HepG2 (cell line): ENCODE results near the gene ATXN7L2. TPM values are rescaled to one million over a fixed set of nuclear protein-coding genes. Genes with fewer than 3 reads are reported as not detected.

Experiments
- ARNT2 ChIP-seq: sonication (generic); formaldehyde crosslinking; IDR thresholded peaks from 2 replicates; pipeline ENCODE4 v1.8.0; 2022; ENCODE audit warnings: mild to moderate bottlenecking, low read depth, missing genetic modification reagents, moderate library complexity
- CBX2 ChIP-seq, 2 experiments: fragments of 200-600 bp in 1 of 2; sonication (generic); formaldehyde crosslinking in 1 of 2; IDR thresholded peaks; 2 replicates each; pipeline versions ENCODE4 v1.7.0 to v1.8.1; 2018 to 2022; ENCODE audit warnings: low read depth in 2 of 2, low read length in 1 of 2, mild to moderate bottlenecking in 1 of 2, missing genetic modification reagents in 1 of 2
- HNF4G ChIP-seq, 2 experiments: sonication (generic) in 1 of 2; formaldehyde crosslinking in 1 of 2; IDR thresholded peaks; 2 replicates each; pipeline versions ENCODE4 v1.4.0 to v1.6.1; 2011 to 2020; ENCODE audit warnings: borderline replicate concordance in 2 of 2, low read depth in 2 of 2, mild to moderate bottlenecking in 2 of 2, low read length in 1 of 2, missing genetic modification reagents in 1 of 2, moderate library complexity in 1 of 2
- HNRNPLL ChIP-seq: fragments of 200-400 bp; formaldehyde crosslinking; IDR thresholded peaks from 2 replicates; pipeline ENCODE4 v1.6.1; 2017; ENCODE audit warnings: mild to moderate bottlenecking, low read depth, low read length; ENCODE audit not compliant: poor library complexity, severe bottlenecking
- HOXA5 ChIP-seq: sonication (generic); formaldehyde crosslinking; IDR thresholded peaks from 2 replicates; pipeline ENCODE4 v1.4.0; 2020; ENCODE audit warnings: missing genetic modification reagents
- RAD21 ChIP-seq: fragments of 450-650 bp; formaldehyde crosslinking; IDR thresholded peaks from 2 replicates; pipeline ENCODE4 v1.5.0; 2020; ENCODE audit warnings: mild to moderate bottlenecking
- SOX13 ChIP-seq, 3 experiments: fragments of 450-650 bp in 1 of 3; sonication (generic) in 1 of 3; formaldehyde crosslinking in 1 of 3; IDR thresholded peaks in 2 of 3; conservative IDR thresholded peaks in 1 of 3; 2 replicates each; pipeline versions ENCODE4 v1.5.0 to v1.6.1; 2016 to 2020; ENCODE audit warnings: antibody characterized with exemption in 1 of 3, mild to moderate bottlenecking in 1 of 3, missing compliant biosample characterization in 1 of 3, missing genetic modification reagents in 1 of 3, moderate library complexity in 1 of 3
- UBTF ChIP-seq: sonication (generic); formaldehyde crosslinking; IDR thresholded peaks from 2 replicates; pipeline ENCODE4 v1.4.0; 2020; ENCODE audit warnings: mild to moderate bottlenecking, missing genetic modification reagents
- USF2 ChIP-seq, 2 experiments: sonication (generic) in 1 of 2; formaldehyde crosslinking in 1 of 2; IDR thresholded peaks; 2 replicates each; pipeline versions ENCODE4 v1.5.1 to v1.6.1; 2011 to 2020; ENCODE audit warnings: borderline replicate concordance in 1 of 2, low read depth in 1 of 2, low read length in 1 of 2, mild to moderate bottlenecking in 1 of 2, missing genetic modification reagents in 1 of 2, moderate library complexity in 1 of 2
- ZBTB7B ChIP-seq: sonication (generic); formaldehyde crosslinking; IDR thresholded peaks from 2 replicates; pipeline ENCODE4 v1.4.0; 2020; ENCODE audit warnings: missing genetic modification reagents
- ZMYM4 ChIP-seq: sonication (generic); formaldehyde crosslinking; IDR thresholded peaks from 2 replicates; pipeline ENCODE4 v1.8.1; 2023; ENCODE audit warnings: mild to moderate bottlenecking, missing genetic modification reagents
- ZNF329 ChIP-seq: sonication (generic); formaldehyde crosslinking; IDR thresholded peaks from 2 replicates; pipeline ENCODE4 v1.9.0; 2021; ENCODE audit warnings: low read depth, mild to moderate bottlenecking, missing genetic modification reagents
- ZNF746 ChIP-seq: sonication (generic); formaldehyde crosslinking; IDR thresholded peaks from 2 replicates; pipeline ENCODE4 v1.8.0; 2022; ENCODE audit warnings: mild to moderate bottlenecking, missing genetic modification reagents
- ZNF747 ChIP-seq: sonication (generic); formaldehyde crosslinking; IDR thresholded peaks from 2 replicates; pipeline ENCODE4 v1.8.1; 2023; ENCODE audit warnings: missing genetic modification reagents, mild to moderate bottlenecking, borderline replicate concordance
- ZNF773 ChIP-seq: sonication (generic); formaldehyde crosslinking; IDR thresholded peaks from 2 replicates; pipeline ENCODE4 v1.4.0; 2020; ENCODE audit warnings: missing genetic modification reagents, borderline replicate concordance
- ZSCAN29 ChIP-seq: sonication (generic); formaldehyde crosslinking; conservative IDR thresholded peaks from 2 replicates; pipeline ENCODE4 v1.4.0; 2020; ENCODE audit warnings: mild to moderate bottlenecking, missing genetic modification reagents
- polyA plus RNA-seq, 8 experiments: library from polyadenylated mRNA; depleted of rRNA in 3 of 8; stranded (reverse) in 7 of 8; unstranded in 1 of 8; fragments of >200 nt; fragmentation: Illumina TruSeq in 4 of 8; extraction: Trizol in 4 of 8; gene quantifications; 2 replicates each; pipeline versions ENCODE4 v1.2.1 to v1.2.3, GENCODE V29; 2011 to 2016; ENCODE audit warnings: low read depth in 4 of 8, missing spikeins in 1 of 8, mixed read lengths in 1 of 8; ENCODE audit not compliant: insufficient read depth in 1 of 8
- total RNA-seq, 5 experiments: library from RNA; depleted of rRNA; stranded (reverse); fragments of >200 nt; fragmentation: Illumina TruSeq; extraction: Trizol; gene quantifications; 2 replicates each; pipeline ENCODE4 v1.2.3, GENCODE V29; 2016; ENCODE audit warnings: low read depth in 1 of 5
- TF ChIP-seq, protein P1 (sequence below): sonication (generic); formaldehyde crosslinking; IDR thresholded peaks from 2 replicates; pipeline ENCODE4 v1.4.0; 2020; ENCODE audit warnings: missing genetic modification reagents
- TF ChIP-seq, protein P2 (sequence below): sonication (generic); formaldehyde crosslinking; IDR thresholded peaks from 2 replicates; pipeline ENCODE4 v1.8.1; 2023; ENCODE audit warnings: missing genetic modification reagents, inconsistent platforms, borderline replicate concordance

The ATXN7L2 gene
- total and polyA plus RNA-seq, 2 of the 13 experiments (the other 11 are each of a cell fraction or from before 2014, with no cell fraction given): 2.7 to 2.8 TPM

DNA sequence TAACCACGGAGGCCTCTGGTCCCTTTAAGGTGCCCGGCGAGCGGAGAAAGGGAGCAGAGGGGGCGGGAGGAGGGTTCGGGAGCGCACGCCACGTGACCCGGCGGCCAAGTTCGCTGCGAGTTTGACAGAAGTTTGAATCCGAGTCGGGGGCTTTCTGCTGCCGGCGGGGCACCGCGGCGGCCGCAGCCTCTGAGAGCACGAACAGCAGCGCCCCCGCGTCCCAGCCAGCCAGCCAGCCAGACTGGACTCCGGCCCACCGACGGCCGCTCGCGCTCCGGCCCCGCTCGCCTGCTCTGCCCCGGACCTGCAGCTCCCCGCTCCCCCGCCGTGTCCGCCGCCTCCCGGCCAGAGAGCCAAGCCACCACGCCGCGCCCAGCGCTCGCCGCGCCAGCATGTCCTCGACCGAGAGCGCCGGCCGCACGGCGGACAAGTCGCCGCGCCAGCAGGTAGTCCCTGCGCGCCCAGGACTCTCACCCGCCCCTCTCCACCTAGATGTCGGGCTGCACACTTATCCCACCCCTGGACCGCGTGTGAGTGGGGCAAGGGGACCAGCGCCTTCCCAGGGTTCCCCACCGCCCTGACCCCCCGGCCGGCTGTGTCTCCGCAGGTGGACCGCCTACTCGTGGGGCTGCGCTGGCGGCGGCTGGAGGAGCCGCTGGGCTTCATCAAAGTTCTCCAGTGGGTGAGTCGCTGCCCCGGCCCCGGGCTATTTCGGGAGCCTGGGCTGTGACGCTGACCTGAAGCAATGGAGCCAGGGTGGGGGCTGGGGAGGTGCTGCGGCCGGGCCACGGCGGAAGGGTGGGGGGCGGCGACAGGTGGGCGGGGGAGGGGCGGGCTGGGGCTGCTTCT, 17.0 kb upstream of the ATXN7L2 start, which contains the start of gene SYPL2 (continued):
- 0 out of 2 replicates have a peak, but pooled peaks have one; percentile 48 for TF ChIP-seq ZNF329 (CRISPR knock-in tag)
- 0 out of 2 replicates have a peak, but pooled peaks have one; percentile 17 for TF ChIP-seq ZNF746 (CRISPR knock-in tag)
- peak; percentile 25; the same call in 1 of the 2 replicates for TF ChIP-seq HNF4G (IDR thresholded peaks at IDR 0.05; ENCODE audit: borderline replicate concordance, low read depth, low read length)
- no peak for TF ChIP-seq HNF4G (CRISPR knock-in tag; IDR thresholded peaks at IDR 0.05; ENCODE audit: borderline replicate concordance, low read depth)
- TF ChIP-seq CBX2 (IDR thresholded peaks at IDR 0.05; ENCODE audit: low read depth, low read length): no peak
- peak; percentile 89 for TF ChIP-seq CBX2 (CRISPR knock-in tag; IDR thresholded peaks at IDR 0.05; ENCODE audit: low read depth)
- TF ChIP-seq ZNF773: 0 out of 2 replicates have a peak, but pooled peaks have one; percentile 15
- no peak for TF ChIP-seq ZNF747 (CRISPR knock-in tag)
- TF ChIP-seq RAD21 (CRISPR knock-in tag): 0 out of 2 replicates have a peak, but pooled peaks have one; percentile 16
- peak; percentile 59; the same call in 1 of the 2 replicates for TF ChIP-seq ARNT2
- TF ChIP-seq HNRNPLL: peak; percentile 79
- TF ChIP-seq, protein P1, sequence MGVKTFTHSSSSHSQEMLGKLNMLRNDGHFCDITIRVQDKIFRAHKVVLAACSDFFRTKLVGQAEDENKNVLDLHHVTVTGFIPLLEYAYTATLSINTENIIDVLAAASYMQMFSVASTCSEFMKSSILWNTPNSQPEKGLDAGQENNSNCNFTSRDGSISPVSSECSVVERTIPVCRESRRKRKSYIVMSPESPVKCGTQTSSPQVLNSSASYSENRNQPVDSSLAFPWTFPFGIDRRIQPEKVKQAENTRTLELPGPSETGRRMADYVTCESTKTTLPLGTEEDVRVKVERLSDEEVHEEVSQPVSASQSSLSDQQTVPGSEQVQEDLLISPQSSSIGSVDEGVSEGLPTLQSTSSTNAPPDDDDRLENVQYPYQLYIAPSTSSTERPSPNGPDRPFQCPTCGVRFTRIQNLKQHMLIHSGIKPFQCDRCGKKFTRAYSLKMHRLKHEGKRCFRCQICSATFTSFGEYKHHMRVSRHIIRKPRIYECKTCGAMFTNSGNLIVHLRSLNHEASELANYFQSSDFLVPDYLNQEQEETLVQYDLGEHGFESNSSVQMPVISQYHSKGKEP (CRISPR knock-in tag): no peak
- peak; percentile 62; the same call in 1 of the 2 replicates for TF ChIP-seq ZSCAN29 (CRISPR knock-in tag)
- peak; percentile 81; the same call in 1 of the 2 replicates for TF ChIP-seq UBTF (CRISPR knock-in tag)
- no peak for TF ChIP-seq USF2 (IDR thresholded peaks at IDR 0.05; ENCODE audit: low read depth, low read length)
- TF ChIP-seq USF2 (CRISPR knock-in tag; IDR thresholded peaks at IDR 0.05; ENCODE audit: borderline replicate concordance): peak; percentile 63; the same call in 1 of the 2 replicates
- TF ChIP-seq, protein P2, sequence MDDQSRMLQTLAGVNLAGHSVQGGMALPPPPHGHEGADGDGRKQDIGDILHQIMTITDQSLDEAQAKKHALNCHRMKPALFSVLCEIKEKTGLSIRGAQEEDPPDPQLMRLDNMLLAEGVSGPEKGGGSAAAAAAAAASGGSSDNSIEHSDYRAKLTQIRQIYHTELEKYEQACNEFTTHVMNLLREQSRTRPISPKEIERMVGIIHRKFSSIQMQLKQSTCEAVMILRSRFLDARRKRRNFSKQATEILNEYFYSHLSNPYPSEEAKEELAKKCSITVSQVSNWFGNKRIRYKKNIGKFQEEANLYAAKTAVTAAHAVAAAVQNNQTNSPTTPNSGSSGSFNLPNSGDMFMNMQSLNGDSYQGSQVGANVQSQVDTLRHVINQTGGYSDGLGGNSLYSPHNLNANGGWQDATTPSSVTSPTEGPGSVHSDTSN (CRISPR knock-in tag): no peak
- no peak for TF ChIP-seq HOXA5
- TF ChIP-seq ZBTB7B (CRISPR knock-in tag): no peak
- TF ChIP-seq SOX13 (IDR thresholded peaks at IDR 0.05): no peak
- TF ChIP-seq SOX13 (CRISPR knock-in tag; conservative IDR thresholded peaks at IDR 0.05 in 1 of 2, IDR thresholded peaks at IDR 0.05 in 1 of 2): no peak
- 0 out of 2 replicates have a peak, but pooled peaks have one; percentile 23 for TF ChIP-seq ZMYM4 (CRISPR knock-in tag)
